NCI-H526 (cell line): ENCODE data around the gene POLDIP2.
"Not testable (repeated sequence)": the region's sequence is repeated elsewhere in the genome, so short reads cannot be mapped to it uniquely, and the experiment has no call there.

ENCODE experiments used
- DNase-seq, 2 experiments: peaks; one replicate each; lab custom pipeline; 2025; lab: John Stamatoyannopoulos, UW

POLDIP2 gene

DNA sequence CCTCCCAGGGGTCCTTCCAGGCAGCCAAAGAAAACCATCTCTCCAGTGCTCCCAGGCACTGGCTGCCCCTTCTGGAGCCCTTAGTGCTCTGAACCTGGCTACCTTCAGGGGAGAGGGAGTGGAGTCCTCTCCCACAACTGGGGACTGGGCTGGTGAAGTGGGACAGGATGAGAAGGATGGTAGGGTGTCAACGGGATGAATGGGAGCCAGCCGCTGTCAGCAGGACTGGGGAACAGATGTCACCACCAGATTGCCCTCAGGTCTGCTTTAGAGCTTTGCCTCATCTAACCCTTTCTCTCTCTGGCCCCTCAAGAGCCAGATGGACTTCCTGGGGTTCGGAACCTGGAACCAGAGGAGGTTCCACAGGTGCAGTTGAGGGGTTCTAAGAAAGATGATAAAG, 8.2 kb upstream of the POLDIP2 start:
- no peak for DNase-seq

GRCh38 chr17:28364665-28365363, 7.5 kb upstream of the POLDIP2 start, which contains the start of gene SEBOX:
TSS of gene SEBOX (minus strand) at chr17:28365199. CDS start at chr17:28365151, 48 bp downstream.
- DNase-seq = no peak

DNA sequence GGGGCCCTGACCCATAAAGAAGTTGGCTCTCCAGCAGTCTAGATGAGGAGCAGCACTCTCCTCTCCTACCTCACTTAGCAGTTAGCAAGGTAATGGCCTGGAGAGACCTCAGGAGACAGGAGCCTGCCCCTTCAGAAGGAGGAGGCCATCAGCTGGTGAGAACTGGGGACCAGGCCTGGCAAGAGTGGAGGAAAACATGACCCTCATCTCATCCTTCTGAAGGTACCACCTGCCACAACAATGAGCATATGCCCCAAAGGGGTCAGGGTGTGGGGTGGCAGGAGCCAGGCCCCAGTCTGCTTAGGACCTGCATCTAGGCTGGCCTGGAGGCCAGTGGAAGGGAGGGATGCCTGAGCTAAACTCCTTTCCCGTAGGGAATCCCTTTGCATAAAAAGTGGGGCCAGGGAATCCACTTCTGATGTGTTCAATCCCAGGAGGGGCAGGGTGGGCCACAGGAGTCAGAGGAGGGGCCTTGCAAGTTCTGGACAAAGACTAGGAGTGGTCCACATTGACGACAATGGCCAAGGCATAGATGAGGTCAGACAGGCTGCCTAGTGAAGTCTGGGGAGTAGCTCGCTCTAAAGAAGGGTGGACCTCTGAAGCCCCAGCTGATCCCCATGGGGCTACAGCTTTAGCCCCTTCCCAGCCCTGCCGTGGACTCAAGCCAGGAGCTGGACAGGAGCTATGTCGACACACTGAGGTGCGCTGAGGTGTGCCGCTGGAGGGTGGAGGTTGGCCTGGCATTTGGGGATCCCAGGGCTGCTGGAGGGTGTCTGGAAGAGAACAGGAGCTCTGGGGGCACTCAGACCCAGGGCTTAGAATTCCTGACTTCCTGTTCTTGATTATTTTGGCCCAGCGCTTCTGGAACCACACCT, 6.7 kb upstream of the POLDIP2 start:
- no peak for DNase-seq

DNA sequence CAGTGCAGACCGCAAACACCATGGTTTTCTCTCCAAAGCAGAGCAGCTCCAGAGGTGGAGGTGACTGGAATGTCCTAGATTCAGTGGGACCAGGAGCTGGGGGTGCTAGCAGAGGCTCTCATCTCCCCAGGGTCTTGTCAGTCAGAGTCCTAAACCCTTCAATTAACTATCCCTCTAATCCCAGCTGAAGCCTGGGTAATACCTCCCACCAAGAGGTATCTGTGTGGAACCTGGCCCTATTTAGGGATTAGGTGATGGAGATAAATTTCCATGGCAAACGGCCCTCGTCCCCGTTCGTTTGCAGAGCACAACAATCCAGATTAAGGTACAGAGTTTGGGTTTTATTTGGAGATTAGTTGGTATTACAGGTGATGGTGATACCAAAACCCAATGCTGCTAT, 5.9 kb upstream of the POLDIP2 start:
- no peak for DNase-seq

DNA sequence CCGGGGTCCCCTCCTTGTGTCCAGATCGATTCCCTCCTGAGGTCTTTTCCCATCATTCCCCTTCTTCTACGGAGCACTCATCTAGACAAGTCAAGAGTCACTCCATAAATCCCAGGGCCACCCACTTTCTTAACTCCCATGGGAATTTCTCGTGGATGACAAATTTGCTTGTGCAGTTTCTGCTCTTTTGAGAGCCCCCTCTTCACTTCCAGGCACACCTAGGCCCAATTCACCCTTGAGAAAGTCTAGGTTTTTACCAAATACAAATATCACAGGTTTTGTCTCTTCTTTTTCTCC, 522 bp upstream of the POLDIP2 start:
- peak in 1 of 2 experiments; percentile 35 for DNase-seq

DNA sequence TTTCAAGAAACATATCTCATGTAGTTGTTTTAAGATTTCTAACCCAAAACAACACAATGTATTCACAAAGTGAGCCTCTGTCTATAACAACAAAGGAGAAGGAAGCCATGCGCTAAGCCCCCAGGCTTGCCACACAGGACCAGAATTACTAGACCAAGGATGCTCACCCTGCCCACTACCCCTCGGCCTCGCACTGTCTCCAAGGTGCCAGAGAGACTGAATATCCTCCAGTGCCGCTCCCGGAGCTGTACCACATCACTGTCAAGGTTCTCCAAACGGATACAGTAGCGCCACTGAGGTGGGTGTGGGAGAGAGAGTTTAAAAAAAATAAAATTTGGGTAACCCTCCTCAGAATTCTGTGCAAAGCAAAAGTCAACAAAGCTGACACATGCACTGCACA, 7.1 kb downstream of the POLDIP2 start:
- no peak for DNase-seq

- no peak for DNase-seq
These were observed 8.3 kb downstream of the POLDIP2 start for GRCh38 chr17:28348979-28349378.

DNA sequence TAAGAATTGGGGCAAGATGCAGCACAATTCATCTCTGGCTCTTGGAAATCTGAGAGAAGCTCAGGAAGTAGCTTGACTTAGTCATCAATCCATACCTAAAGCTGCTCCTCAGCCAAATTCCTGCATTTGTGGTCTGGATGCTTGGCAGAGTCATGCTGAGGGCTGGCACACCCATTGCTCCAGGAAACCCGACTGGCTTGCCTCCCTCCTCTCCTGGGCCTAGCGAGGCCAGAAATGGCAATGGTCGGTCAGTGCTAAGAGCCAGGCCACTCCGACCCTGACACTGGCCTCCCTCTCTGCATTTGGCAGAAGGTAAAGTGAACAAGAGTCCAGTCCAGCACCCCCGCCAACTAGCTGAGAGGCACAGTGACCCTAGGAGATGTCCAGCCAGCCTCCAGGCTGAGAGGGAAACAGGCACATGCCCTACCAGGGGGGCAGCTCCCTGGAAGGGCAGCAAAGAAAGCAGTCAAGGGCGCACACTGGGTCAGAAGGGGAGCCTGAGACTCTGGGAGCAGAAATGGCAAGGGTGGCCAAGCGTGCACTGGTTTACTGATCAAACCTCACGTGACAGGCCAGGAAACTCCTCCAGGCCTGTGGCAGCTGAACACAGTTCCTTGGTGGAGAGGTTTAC, 10.0 kb downstream of the POLDIP2 start:
- no peak for DNase-seq

DNA sequence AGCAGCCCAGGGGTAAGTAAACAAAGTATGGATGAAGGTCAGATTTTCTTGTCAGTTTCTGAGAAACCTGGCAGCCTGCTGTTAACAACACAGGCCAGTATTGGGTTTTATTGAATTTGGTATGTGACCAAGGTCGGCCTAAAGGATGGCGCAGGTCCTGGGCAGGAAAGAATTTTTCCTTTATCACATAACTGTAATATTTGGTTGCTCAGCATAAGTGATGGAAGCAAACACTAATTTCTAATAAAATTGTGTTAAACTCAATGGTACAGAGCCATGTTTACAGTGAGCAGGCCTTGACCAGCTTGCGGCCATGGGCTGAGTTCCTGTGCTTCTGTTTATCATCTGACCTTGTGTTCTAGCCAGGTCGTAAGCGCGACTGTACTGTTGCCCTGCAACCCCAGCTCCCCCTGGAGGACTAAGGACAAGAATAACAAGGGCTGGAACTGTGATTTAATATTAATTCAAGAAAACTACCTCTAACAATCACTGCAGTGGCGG, 10.5 kb downstream of the POLDIP2 start:
- DNase-seq = no peak

GRCh38 chr17:28346199-28346580, 11.1 kb downstream of the POLDIP2 start:
- no peak for DNase-seq

- DNase-seq = no peak
These were observed 11.7 kb downstream of the POLDIP2 start for GRCh38 chr17:28345419-28346198.

DNA sequence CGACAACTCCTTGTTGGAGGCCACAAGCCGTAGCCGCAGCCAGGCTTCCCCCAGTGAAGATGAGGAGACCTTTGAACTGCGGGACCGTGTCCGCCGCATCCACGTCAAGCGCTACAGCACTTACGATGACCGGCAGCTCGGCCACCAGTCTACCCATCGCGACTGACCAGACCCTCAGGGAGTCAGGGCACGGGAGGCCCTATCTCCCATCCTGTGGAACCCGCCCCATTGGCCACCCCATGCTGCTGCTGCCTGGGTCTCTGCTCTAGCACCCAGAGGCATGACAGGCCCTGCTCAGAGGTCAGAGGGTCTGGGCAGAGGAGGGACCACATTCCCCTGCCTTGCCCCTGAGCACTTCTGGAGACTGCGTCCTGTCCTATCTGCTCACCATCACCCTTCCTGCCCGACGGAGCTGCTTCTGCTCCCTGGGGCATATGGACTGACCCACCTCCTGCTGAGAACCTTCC, 12.9 kb downstream of the POLDIP2 start:
- no peak for DNase-seq

- no peak for DNase-seq
These were observed 13.3 kb downstream of the POLDIP2 start for GRCh38 chr17:28344011-28344410.

DNA sequence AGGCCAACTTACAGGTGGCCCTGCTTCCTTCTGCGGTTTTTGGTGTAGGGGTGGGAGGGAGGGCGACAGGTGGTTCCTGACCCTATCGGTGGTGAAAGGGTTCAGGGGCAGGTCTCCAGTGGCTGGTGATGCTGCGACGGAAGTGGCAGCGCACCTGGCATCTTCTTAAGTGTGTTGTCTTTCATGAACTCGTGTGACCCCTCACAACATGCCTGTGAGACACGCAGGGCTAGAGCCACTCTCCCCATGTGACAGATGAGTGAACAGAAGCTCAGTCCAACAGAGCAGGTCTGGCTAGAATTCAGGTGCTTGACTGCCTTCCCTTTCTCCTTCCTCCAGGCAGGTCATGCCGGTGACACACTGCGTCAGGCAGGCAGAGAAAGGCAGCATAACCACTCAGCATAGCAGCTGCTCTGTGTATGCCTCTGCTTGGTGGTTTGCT, 13.8 kb downstream of the POLDIP2 start:
- no peak for DNase-seq

GRCh38 chr17:28342313-28342712, 15.0 kb downstream of the POLDIP2 start:
- DNase-seq = no peak

GRCh38 chr17:28341516-28341915, 15.8 kb downstream of the POLDIP2 start:
- DNase-seq = no peak

GRCh38 chr17:28340374-28340773, 17.0 kb downstream of the POLDIP2 start:
- no peak for DNase-seq

GRCh38 chr17:28339431-28339830, 17.9 kb downstream of the POLDIP2 start:
- no peak for DNase-seq

GRCh38 chr17:28338769-28339212, 18.5 kb downstream of the POLDIP2 start:
- DNase-seq = not testable (repeated sequence)

DNA sequence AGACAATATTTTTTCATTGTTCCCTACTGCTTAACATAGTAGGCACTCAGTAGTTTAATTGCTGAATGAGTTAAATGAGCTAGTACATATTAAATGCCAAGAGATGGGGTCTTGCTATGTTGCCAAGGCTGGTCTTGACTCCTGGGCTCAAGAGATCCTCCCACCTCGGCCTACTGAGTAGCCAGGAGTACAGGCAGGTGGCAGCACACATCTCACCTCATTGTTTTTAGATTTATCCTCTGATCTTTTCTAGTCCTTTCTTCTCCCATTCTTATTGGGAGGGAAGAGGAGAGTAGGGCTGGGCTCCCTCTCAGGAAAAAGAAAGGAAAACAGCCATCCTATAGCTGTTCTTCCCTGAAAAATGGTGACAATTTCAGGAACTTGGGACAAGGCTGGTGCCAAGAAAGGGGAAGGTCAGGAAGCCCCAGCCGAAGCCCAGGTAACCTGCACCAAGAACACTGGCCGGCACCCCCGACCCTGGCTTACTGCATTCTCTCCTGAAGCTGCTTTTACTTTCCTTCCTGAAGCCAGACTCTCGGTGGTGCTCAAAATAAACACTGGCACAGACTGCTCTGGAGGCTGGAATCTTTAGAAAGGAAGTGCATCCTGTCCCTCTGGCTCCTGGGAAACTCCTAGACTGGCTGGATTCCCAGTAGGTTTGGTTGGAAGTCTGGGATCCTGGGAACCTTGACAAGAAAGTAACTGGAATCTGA, 19.1 kb downstream of the POLDIP2 start:
- no peak for DNase-seq
